GM15510 (cell line): ENCODE data around the gene SYT15.

Experiments used
- POLR2A ChIP-seq: IDR thresholded peaks from 3 replicates; pipeline ENCODE4 v1.6.1; 2011; ENCODE audit warnings: borderline replicate concordance; ENCODE audit not compliant: insufficient read length; ENCODE audit errors: extremely low read depth

Gene SYT15

GRCh38 chr10:46560952-46561351 is 18.0 kb upstream of the SYT15 start:
- TF ChIP-seq POLR2A: no peak
